T-helper 22 cell (primary cell): ENCODE data around the gene MTA1.

Experiments
- DNase-seq: peaks from one replicate; pipeline ENCODE4 v3.0.0-alpha.2; 2020; ENCODE audit warnings: low read depth

MTA1 gene

DNA sequence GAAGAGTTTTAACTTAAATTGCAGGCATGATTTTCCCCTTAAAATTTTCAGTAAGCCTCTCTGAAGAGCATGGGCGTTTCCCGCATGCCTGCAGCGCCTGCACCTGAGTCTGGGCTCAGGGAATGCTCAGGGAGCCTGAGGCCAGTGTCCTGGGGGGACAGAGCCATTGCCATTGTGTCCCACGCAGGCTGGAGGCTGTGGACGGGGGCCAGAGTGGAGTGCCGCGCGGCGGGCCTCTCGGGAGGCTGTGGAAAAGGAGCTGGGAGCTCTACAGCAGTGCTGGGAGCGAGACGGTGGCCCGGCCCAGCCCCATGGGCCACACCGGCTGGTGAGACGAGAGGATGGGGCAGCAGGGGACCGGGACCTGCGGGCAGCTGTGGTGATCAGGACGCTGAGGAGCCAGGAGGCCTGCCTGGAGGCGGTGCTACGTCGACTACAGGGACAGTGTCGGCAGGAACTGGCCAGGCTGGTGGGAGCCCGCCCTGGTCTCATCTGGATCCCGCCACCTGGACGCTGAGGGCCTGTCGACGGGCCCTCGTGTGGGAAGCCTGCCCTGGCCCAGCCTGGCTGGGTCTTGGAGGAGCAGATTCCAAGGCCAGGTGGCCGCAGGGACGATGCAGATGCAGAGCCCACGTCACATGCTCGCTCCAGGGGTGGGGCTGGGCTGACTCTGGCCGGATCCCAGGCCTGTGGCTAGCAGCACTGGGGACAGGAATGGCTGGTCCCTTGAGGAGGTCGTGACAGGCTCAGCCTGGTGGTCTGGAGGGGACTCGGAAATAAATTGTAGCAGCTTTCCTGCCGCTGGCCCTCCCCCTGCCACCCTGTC lies 79.0 kb downstream of the MTA1 start:
- no peak for DNase-seq

GRCh38 chr14:105499256-105500035 lies 79.8 kb downstream of the MTA1 start:
- DNase-seq, result no peak

DNA sequence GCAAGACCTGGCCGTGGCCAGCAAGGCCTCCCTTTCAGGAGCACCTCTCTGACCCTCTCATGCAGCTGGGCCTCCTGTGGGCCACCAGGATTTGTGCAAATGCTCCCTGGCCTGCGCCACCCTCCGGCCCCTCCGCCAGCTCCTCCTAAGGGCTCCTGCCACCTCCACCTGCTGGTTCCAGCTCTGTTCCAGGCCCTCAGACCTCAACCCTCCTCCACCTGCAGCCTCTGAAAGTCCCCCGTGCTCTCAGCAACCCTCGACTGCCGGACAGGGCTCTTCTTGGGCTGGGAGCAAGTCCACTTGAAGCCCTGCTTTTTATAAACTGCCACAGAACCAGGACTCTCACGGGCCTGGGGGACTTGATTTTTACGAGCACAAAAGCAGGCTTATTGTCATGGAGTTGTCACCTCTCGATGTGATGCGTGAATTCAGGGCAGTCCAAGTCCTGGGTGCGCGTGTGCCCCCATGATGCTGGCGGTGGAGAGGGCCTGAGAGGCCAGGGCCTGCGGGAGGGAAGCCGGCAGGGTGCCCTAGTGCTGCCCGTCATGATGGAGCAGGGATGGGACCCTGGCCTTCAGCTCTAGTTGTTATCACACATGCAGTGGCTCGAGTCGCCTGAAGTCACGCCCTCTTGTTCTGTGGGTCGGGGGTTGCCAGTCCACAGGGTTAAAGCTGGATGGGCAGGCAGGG lies 80.6 kb downstream of the MTA1 start:
- no peak for DNase-seq

DNA sequence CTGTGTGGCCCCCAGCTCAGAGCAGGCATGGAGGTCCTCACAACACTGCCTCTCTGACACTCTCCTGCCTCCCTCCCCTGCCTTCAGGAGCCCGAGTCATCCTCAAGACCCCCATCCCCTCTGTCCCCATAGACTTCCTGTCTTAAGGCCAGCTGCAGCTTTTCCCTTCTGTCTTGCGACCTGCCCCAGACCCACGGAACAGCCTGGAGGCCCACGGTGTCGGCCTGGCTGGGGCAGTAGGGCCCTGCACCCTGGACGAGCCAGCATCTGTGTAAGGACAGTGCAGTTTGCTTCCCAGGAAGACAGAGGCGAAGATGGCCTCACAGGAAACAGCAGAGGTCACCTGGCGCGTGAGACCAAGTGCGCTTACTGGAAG lies 81.1 kb downstream of the MTA1 start:
- no peak for DNase-seq

DNA sequence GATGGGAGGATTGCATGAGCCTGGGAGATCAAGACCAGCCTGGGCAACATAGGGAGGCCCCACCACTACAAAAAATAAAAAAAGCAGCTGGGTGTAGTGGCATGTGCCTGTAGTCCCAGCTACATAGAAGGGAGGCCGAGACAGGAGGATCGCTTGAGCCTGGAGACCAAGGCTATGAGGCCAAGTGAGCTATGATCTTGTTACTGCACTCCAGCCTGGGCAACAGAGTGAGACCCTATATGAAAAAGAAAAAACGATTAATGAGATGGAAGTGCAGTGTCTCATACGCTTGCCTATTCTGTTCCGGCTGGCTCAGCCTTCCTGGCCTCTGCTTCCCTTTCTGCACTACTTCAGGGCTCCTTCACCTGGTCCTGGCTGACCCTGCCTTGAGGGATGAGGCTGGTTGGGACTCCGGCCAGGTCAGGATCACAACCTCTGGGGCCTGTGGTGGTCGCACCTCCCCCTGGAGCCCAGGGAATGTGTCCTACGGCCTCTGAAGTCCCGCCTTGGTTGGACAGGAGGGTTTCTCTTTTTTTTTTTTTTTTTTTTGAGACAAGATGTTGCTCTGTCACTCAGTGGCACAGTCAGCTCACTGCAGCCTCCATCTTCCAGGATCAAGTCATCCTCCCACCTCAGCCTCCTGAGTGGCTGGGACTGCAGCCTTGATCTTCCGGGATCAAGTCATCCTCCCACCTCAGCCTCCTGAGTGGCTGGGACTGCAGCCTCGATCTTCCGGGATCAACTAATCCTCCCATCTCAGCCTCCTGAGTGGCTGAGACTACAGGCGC lies 82.1 kb downstream of the MTA1 start:
- DNase-seq, result no peak

GRCh38 chr14:105502446-105503295 lies 83.0 kb downstream of the MTA1 start:
- no peak for DNase-seq

DNA sequence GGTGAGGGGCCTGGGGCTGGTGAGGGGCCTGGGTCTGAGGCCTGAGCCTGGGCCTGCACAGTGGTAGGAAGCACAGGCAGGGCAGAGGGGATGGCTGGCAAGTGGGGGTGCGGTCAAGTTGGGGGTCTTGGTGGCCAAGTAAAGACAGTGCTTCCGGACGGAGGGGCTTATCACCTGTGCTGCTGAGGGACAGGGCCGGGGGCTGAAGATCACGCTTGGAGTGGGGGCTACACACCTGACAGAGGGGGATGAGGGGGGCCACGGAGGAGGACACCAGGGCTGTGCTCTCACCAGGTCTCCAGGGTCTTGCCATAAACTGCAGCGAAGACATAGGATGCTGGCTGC lies 83.6 kb downstream of the MTA1 start:
- no peak for DNase-seq

GRCh38 chr14:105503935-105504692 lies 84.5 kb downstream of the MTA1 start:
- no peak for DNase-seq

- no peak for DNase-seq
Observed at GRCh38 chr14:105505101-105505500, 85.5 kb downstream of the MTA1 start.

DNA sequence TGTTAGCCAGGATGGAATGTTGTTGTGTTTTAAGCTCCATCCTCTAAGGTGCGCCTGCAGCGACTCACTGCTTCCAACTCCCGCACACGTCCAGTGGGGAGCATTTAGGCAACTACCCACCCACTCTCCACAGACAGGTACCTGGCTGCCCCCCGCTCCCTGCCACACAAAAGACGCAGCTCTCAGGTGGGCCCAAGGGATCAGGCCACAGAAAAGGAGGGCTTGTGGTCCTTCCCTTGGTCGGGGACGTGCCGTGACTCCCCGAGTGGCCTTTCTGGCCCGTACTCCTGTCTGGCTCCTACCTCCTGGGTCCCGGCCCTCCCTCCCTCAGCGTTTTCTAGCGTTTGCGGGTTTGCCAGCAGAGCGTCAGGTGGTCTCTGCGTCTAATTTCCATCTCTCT lies 87.6 kb downstream of the MTA1 start:
- DNase-seq, result no peak

GRCh38 chr14:105508069-105508468 lies 88.4 kb downstream of the MTA1 start:
- DNase-seq, result no peak

GRCh38 chr14:105508601-105509000 lies 89.0 kb downstream of the MTA1 start:
- DNase-seq, result no peak

DNA sequence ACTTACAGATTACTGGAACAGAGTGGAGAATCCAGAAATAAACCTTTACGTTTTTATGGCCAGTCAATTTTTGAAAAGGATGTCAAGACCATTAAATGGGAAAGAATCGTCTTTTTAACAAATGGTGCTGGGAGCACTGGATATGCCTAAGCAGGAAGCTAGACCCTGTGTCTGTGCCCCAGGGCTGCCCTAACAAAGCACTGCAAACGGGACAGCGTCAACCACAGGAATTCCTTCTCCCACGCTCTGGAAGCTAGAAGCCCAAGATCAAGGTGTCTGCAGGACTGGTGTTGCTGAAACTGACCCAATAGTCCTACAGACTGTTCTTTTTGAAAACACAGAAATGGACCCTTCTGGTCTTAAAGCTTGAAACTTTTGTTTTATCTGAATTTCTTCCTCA lies 97.5 kb downstream of the MTA1 start:
- no peak for DNase-seq

GRCh38 chr14:105519946-105520698 lies 100.5 kb downstream of the MTA1 start:
- DNase-seq, result no peak
